HCT116 (cell line): ENCODE data around the gene SPSB1. TPM values are rescaled to one million over a fixed set of nuclear protein-coding genes. Genes with fewer than 3 reads are reported as not detected.

Experiments
- ATAC-seq: fragments of 200-7000 bp; cut with Tn5 transposase; 2 replicates; pipeline ENCODE4 v1.9.1; 2020; ENCODE audit warnings: mild to moderate bottlenecking, moderate library complexity
- BruUV-seq: library from RNA; stranded (reverse); fragments of 400-500 nt; replicated peaks from 2 replicates; lab custom pipeline; 2021; lab: Mats Ljungman, UMichigan
- CTCF ChIA-PET: fragments of 300-600 bp; sonication (Branson Sonifier 250); formaldehyde crosslinking; loops from one replicate; lab custom pipeline; 2021; ENCODE audit warnings: antibody characterized with exemption; lab: Charles Lee
- POLR2A ChIA-PET: fragments of 300-600, 350-600 bp; sonication (Branson Sonifier 250); formaldehyde crosslinking; loops from one replicate; lab custom pipeline; 2021; ENCODE audit warnings: antibody characterized with exemption; lab: Charles Lee
- RAD21 ChIA-PET, 2 experiments: fragments of 300-600 bp; sonication (Branson Sonifier 250); formaldehyde crosslinking; loops; one replicate each; lab custom pipeline; 2023; ENCODE audit warnings: low total read pairs in 2 of 2; ENCODE audit not compliant: uncharacterized antibody in 2 of 2, unreplicated experiment in 2 of 2, low non-redundant PET in 1 of 2; lab: Charles Lee
- DNase-seq: peaks from one replicate; pipeline ENCODE4 v3.0.0-alpha.2; 2010; ENCODE audit warnings: low read depth, low spot score
- H2AFZ ChIP-seq: fragments of 200-600 bp; shearing (Covaris generic), sonication (generic); 2 replicates; pipeline ENCODE4 v1.6.1; 2017; ENCODE audit warnings: low read depth, mixed run types, mixed read lengths, antibody characterized with exemption, low read length; ENCODE audit not compliant: poor library complexity, severe bottlenecking
- H3K27ac ChIP-seq: 2 replicates; pipeline ENCODE4 v1.5.1; 2012; ENCODE audit warnings: low read depth, low read length
- H3K27me3 ChIP-seq: fragments of 200-600 bp; sonication (generic); 2 replicates; pipeline ENCODE4 v1.6.1; 2016; ENCODE audit warnings: mixed run types, low read length, mixed read lengths; ENCODE audit not compliant: insufficient read depth
- H3K36me3 ChIP-seq, 2 experiments: fragments of 200-500 bp in 1 of 2; fragments of 200-600 bp in 1 of 2; sonication (Bioruptor generic) in 1 of 2; sonication (generic) in 1 of 2; 2 replicates each; pipeline versions ENCODE4 v1.5.1 to v1.6.1; 2014 to 2016; ENCODE audit warnings: low read length in 2 of 2, inconsistent platforms in 1 of 2, mixed read lengths in 1 of 2, mixed run types in 1 of 2; ENCODE audit not compliant: insufficient read depth in 2 of 2, control insufficient read depth in 1 of 2
- H3K4me1 ChIP-seq, 2 experiments: fragments of 200-600 bp in 1 of 2; sonication (generic) in 1 of 2; 2 replicates each; pipeline versions ENCODE4 v1.5.1 to v1.6.1; 2012 to 2017; ENCODE audit warnings: low read length in 2 of 2, inconsistent platforms in 1 of 2, mild to moderate bottlenecking in 1 of 2, mixed read lengths in 1 of 2, mixed run types in 1 of 2, moderate library complexity in 1 of 2; ENCODE audit not compliant: insufficient read depth in 2 of 2, control insufficient read depth in 1 of 2
- H3K4me2 ChIP-seq: fragments of 200-600 bp; sonication (generic); 2 replicates; pipeline ENCODE4 v1.6.1; 2017; ENCODE audit warnings: mixed run types, low read length, mixed read lengths
- H3K4me3 ChIP-seq, 2 experiments: fragments of 200-600 bp in 1 of 2; sonication (generic) in 1 of 2; replicated peaks in 1 of 2; 2 replicates each; pipeline ENCODE4 v1.5.1; 2011 to 2016; ENCODE audit warnings: low read length in 2 of 2, control low read depth in 1 of 2, low read depth in 1 of 2, mild to moderate bottlenecking in 1 of 2, mixed read lengths in 1 of 2, mixed run types in 1 of 2
- H3K79me2 ChIP-seq: fragments of 200-600 bp; sonication (generic); 2 replicates; pipeline ENCODE4 v1.6.1; 2017; ENCODE audit warnings: mild to moderate bottlenecking, mixed run types, low read length, moderate library complexity, mixed read lengths; ENCODE audit not compliant: insufficient read depth
- H3K9ac ChIP-seq: fragments of 200-600 bp; sonication (generic); 2 replicates; pipeline ENCODE4 v1.6.1; 2016; ENCODE audit warnings: low read length, mixed read lengths
- H3K9me2 ChIP-seq: fragments of 200-600 bp; sonication (generic), shearing (Covaris generic); 2 replicates; pipeline ENCODE4 v1.6.1; 2017; ENCODE audit warnings: mixed run types, mild to moderate bottlenecking, moderate library complexity; ENCODE audit not compliant: insufficient read depth
- H3K9me3 ChIP-seq, 2 experiments: fragments of 200-500 bp in 1 of 2; fragments of 200-600 bp in 1 of 2; sonication (Bioruptor generic) in 1 of 2; sonication (generic) in 1 of 2; 2 replicates each; pipeline ENCODE4 v1.6.1; 2014 to 2017; ENCODE audit warnings: low read length in 2 of 2, mixed read lengths in 2 of 2, inconsistent platforms in 1 of 2, low read depth in 1 of 2, mild to moderate bottlenecking in 1 of 2, mixed run types in 1 of 2, moderate library complexity in 1 of 2; ENCODE audit not compliant: control insufficient read depth in 1 of 2, insufficient read depth in 1 of 2
- H4K20me1 ChIP-seq: fragments of 200-600 bp; sonication (generic), shearing (Covaris generic); 2 replicates; pipeline ENCODE4 v1.6.1; 2017; ENCODE audit warnings: mixed run types, mild to moderate bottlenecking, moderate library complexity; ENCODE audit not compliant: insufficient read depth
- CBX3 ChIP-seq: IDR thresholded peaks from 2 replicates; pipeline ENCODE4 v1.6.1; 2012; ENCODE audit warnings: low read depth
- EZH2 ChIP-seq: fragments of 200-600 bp; sonication (generic); IDR thresholded peaks from 2 replicates; pipeline ENCODE4 v1.6.1; 2017; ENCODE audit warnings: antibody characterized with exemption, mixed run types
- ZNF274 ChIP-seq: fragments of 200-500 bp; sonication (Bioruptor generic); IDR thresholded peaks from 2 replicates; pipeline ENCODE4 v1.6.1; 2014; ENCODE audit warnings: mild to moderate bottlenecking, low read depth, low read length, inconsistent platforms
- intact Hi-C: fragments of 100-400 bp; cut with micrococcal nuclease; formaldehyde crosslinking; loops from 2 replicates; pipeline ENCODE4 v1.10.0; 2022
- total RNA-seq: library from RNA; stranded (reverse); gene quantifications from one replicate; pipeline ENCODE4 v1.2.1, GENCODE V29; 2021; ENCODE audit not compliant: unreplicated experiment
- TF ChIP-seq, protein P1 (sequence below): IDR thresholded peaks from 2 replicates; pipeline ENCODE4 v1.6.1; 2012
- TF ChIP-seq, protein P2 (sequence below): IDR thresholded peaks from 2 replicates; pipeline ENCODE4 v1.6.1; 2012; ENCODE audit warnings: low read depth

Gene SPSB1
- total RNA-seq, 1 experiment from 2014 or later = 10.8 TPM

DNA sequence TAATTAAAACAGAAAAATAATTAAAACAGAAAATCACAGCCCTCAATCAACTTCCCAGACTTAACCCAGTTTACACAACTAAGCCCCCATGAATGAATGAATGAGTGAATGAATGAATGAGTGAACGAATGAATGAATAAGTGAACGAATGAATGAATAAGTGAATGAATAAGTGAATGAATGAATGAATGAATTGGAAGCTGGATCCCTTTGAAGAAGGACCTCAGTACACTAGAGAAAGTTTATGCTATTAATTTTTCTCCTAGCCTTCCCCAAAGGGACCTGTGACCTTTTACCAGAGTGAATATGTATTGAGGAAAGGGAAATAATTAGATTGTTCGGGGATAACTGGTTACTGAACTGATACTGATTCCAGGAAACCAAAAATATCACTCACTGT lies 5.6 kb downstream of the SPSB1 start:
- Histone ChIP-seq H3K27ac (no peak overlapping the region), H3K9ac (no peak overlapping the region), H4K20me1 (no peaks in the 10 kb centered on the region), H3K9me3 (no peaks in the 10 kb centered on the region), H3K27me3 (no peaks in the 10 kb centered on the region), H3K4me2 (no peak overlapping the region), H3K4me1 (peaks cover 47 to 75% of the 10 kb centered on the region in 2 experiments), H3K79me2 (peaks cover 85% of the 10 kb centered on the region), H3K9me2 (no peaks in the 10 kb centered on the region), H3K4me3 (no peak overlapping the region), H3K36me3 (0 out of 4 replicates have a peak, but pooled peaks cover 0 to 3% of the 10 kb centered on the region in 2 experiments), H2AFZ (no peak overlapping the region)
- intact Hi-C loops = no loop called here
- DNase-seq (no peak), ATAC-seq (no peak)
- ChIA-PET POLR2A (no interaction called here), CTCF (interaction anchor here (0.8 to 1.9 kb wide), 2 partner anchors 157 to 193 kb away, joined by 3 to 5 read pairs; no protein-coding TSS in a partner anchor)
- no TSS peak for BruUV-seq
- TF ChIP-seq, protein P1, sequence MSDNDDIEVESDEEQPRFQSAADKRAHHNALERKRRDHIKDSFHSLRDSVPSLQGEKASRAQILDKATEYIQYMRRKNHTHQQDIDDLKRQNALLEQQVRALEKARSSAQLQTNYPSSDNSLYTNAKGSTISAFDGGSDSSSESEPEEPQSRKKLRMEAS = no peak
- TF ChIP-seq CBX3 = no peak
- TF ChIP-seq ZNF274 = no peak
- TF ChIP-seq, protein P2, sequence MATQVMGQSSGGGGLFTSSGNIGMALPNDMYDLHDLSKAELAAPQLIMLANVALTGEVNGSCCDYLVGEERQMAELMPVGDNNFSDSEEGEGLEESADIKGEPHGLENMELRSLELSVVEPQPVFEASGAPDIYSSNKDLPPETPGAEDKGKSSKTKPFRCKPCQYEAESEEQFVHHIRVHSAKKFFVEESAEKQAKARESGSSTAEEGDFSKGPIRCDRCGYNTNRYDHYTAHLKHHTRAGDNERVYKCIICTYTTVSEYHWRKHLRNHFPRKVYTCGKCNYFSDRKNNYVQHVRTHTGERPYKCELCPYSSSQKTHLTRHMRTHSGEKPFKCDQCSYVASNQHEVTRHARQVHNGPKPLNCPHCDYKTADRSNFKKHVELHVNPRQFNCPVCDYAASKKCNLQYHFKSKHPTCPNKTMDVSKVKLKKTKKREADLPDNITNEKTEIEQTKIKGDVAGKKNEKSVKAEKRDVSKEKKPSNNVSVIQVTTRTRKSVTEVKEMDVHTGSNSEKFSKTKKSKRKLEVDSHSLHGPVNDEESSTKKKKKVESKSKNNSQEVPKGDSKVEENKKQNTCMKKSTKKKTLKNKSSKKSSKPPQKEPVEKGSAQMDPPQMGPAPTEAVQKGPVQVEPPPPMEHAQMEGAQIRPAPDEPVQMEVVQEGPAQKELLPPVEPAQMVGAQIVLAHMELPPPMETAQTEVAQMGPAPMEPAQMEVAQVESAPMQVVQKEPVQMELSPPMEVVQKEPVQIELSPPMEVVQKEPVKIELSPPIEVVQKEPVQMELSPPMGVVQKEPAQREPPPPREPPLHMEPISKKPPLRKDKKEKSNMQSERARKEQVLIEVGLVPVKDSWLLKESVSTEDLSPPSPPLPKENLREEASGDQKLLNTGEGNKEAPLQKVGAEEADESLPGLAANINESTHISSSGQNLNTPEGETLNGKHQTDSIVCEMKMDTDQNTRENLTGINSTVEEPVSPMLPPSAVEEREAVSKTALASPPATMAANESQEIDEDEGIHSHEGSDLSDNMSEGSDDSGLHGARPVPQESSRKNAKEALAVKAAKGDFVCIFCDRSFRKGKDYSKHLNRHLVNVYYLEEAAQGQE = no peak
- TF ChIP-seq EZH2 = no peak
- TF ChIP-seq, all 23 proteins: peak for 0
- RAD21 ChIA-PET = no interaction called here
